ENCODE results near the gene C9orf85.

GRCh38 chr9:71887362-71887761 lies 24.1 kb upstream of the C9orf85 start:
- TF ChIP-seq CTCF (IDR thresholded peaks at IDR 0.05; ENCODE audit: low read length): no peak
- TF ChIP-seq EZH2 (IDR thresholded peaks at IDR 0.05; ENCODE audit: borderline replicate concordance, low read length): no peak
